Karpas-422 (cell line): ENCODE data around the gene SPINT2. TPM values are rescaled to one million over a fixed set of nuclear protein-coding genes. Genes with fewer than 3 reads are reported as not detected.

Experiments
- DNase-seq: peaks from one replicate; pipeline ENCODE4 v3.0.0-alpha.2; 2015
- H2AFZ ChIP-seq: fragments of 200-600 bp; sonication (generic); 2 replicates; pipeline ENCODE4 v1.6.1; 2014; ENCODE audit warnings: antibody characterized with exemption, low read length, mixed read lengths
- H3K27ac ChIP-seq: fragments of 200-600 bp; sonication (generic); 2 replicates; pipeline ENCODE4 v1.5.1; 2014; ENCODE audit warnings: mild to moderate bottlenecking, low read length, moderate library complexity
- H3K27me3 ChIP-seq: fragments of 200-600 bp; sonication (generic); 2 replicates; pipeline ENCODE4 v1.6.1; 2014; ENCODE audit warnings: low read length, mixed read lengths
- H3K36me3 ChIP-seq: fragments of 200-600 bp; sonication (generic); 2 replicates; pipeline ENCODE4 v1.6.1; 2014; ENCODE audit warnings: low read length, mixed read lengths; ENCODE audit not compliant: insufficient read depth
- H3K4me1 ChIP-seq: fragments of 200-600 bp; sonication (generic); 2 replicates; pipeline ENCODE4 v1.6.1; 2014; ENCODE audit warnings: mild to moderate bottlenecking, low read length, mixed read lengths
- H3K4me2 ChIP-seq: fragments of 200-600 bp; sonication (generic); 2 replicates; pipeline ENCODE4 v1.6.1; 2014; ENCODE audit warnings: low read length, low read depth, mild to moderate bottlenecking; ENCODE audit not compliant: poor library complexity, severe bottlenecking
- H3K4me3 ChIP-seq: fragments of 200-600 bp; sonication (generic); 2 replicates; pipeline ENCODE4 v1.5.1; 2014; ENCODE audit warnings: mild to moderate bottlenecking, antibody characterized with exemption, low read length, mixed read lengths
- H3K79me2 ChIP-seq: fragments of 200-600 bp; sonication (generic); 2 replicates; pipeline ENCODE4 v1.6.1; 2014; ENCODE audit warnings: mild to moderate bottlenecking, low read length, mixed read lengths
- H3K9ac ChIP-seq: fragments of 200-600 bp; sonication (generic); 2 replicates; pipeline ENCODE4 v1.6.0; 2014; ENCODE audit warnings: low read length
- H3K9me2 ChIP-seq: fragments of 200-600 bp; sonication (generic), shearing (Covaris generic); replicated peaks from 2 replicates; pipeline ENCODE4 v1.6.0; 2014; ENCODE audit warnings: mild to moderate bottlenecking, low read length, moderate library complexity; ENCODE audit not compliant: insufficient read depth
- H3K9me3 ChIP-seq: fragments of 300-700, 200-600 bp; sonication (generic); 2 replicates; pipeline ENCODE4 v1.6.1; 2014; ENCODE audit warnings: low read length, mixed read lengths
- H4K20me1 ChIP-seq: fragments of 200-600 bp; sonication (generic); 2 replicates; pipeline ENCODE4 v1.6.1; 2014; ENCODE audit warnings: mild to moderate bottlenecking, antibody characterized with exemption, low read length, low read depth; ENCODE audit not compliant: insufficient read depth
- total RNA-seq: library from RNA; depleted of rRNA; stranded (reverse); fragments of >200 nt; shearing (Covaris generic); gene quantifications from 2 replicates; pipeline ENCODE4 v1.2.3, GENCODE V29; 2014; ENCODE audit warnings: low replicate concordance

The SPINT2 gene
- total RNA-seq, 1 experiment from 2014 or later = 0.22 TPM

DNA sequence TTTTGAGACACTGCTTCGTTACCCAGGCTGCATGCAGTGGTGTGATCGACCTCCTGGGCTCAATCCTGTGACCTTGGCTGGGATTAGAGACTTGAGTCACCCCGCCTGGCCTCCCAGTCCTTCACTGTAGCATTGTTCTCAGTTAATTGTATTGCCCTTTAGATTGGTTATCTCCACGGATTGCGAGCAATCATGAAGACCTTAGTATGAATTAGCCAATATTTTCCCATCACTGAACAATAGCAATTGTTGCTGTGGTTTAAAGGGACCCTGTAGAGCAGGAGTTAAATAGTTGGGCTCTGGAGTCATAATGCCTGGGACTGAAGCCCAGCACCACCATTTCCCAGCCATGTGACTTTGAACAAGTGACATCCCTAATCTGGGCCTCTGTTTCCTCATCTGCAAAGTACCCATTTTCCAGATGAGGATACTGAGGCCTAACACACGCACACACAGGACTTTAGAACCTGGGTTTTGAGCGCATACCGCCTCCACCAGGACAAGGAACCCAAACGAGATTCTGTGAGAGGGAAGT is 16.6 kb upstream of the SPINT2 start:
- H2AFZ ChIP-seq = no peak overlapping the region
- no peaks in the 10 kb centered on the region for H3K9me2 ChIP-seq
- H3K36me3 ChIP-seq = no peaks in the 10 kb centered on the region
- H3K4me3 ChIP-seq = no peak overlapping the region
- no peaks in the 10 kb centered on the region for H4K20me1 ChIP-seq
- peaks cover 3% of the 10 kb centered on the region for H3K4me1 ChIP-seq
- H3K27ac ChIP-seq = no peak overlapping the region
- H3K9me3 ChIP-seq = no peaks in the 10 kb centered on the region
- DNase-seq = no peak
- no peak overlapping the region for H3K4me2 ChIP-seq
- no peaks in the 10 kb centered on the region for H3K27me3 ChIP-seq
- no peaks in the 10 kb centered on the region for H3K79me2 ChIP-seq
- no peak overlapping the region for H3K9ac ChIP-seq

DNA sequence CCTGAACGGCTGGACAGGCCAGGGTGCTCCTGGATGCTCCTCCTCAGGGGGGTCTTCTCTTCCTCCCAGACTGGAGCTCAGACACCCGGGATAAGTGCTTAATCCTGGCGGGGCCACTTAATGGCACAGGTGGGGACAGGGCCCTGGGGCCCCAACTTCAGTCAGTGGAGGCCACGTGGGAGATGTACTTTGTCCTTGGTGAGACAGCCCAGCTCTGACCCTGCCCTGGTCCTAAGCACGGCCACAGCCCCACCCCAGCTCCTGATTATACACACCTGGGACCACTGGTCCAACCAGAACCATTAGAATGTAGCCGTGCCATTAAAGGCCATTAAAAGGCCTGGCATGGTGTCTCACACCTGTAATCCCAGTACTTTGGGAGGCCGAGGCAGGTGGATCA is 16.0 kb upstream of the SPINT2 start:
- no peak for DNase-seq
- H3K27ac ChIP-seq = no peak overlapping the region
- H3K4me2 ChIP-seq = no peak overlapping the region
- H3K9me3 ChIP-seq = no peaks in the 10 kb centered on the region
- no peaks in the 10 kb centered on the region for H4K20me1 ChIP-seq
- H3K4me1 ChIP-seq = peaks cover 10% of the 10 kb centered on the region
- H3K9me2 ChIP-seq = no peaks in the 10 kb centered on the region
- H3K36me3 ChIP-seq = no peaks in the 10 kb centered on the region
- H3K4me3 ChIP-seq = no peak overlapping the region
- no peak overlapping the region for H3K9ac ChIP-seq
- no peaks in the 10 kb centered on the region for H3K79me2 ChIP-seq
- H2AFZ ChIP-seq = no peak overlapping the region
- H3K27me3 ChIP-seq = no peaks in the 10 kb centered on the region

- peaks cover 8% of the 10 kb centered on the region for H3K4me1 ChIP-seq
- no peaks in the 10 kb centered on the region for H4K20me1 ChIP-seq
- H3K9ac ChIP-seq = no peak overlapping the region
- no peaks in the 10 kb centered on the region for H3K36me3 ChIP-seq
- no peaks in the 10 kb centered on the region for H3K9me2 ChIP-seq
- no peak overlapping the region for H3K4me2 ChIP-seq
- H3K4me3 ChIP-seq = no peak overlapping the region
- no peaks in the 10 kb centered on the region for H3K9me3 ChIP-seq
- H3K27me3 ChIP-seq = no peaks in the 10 kb centered on the region
- no peak overlapping the region for H3K27ac ChIP-seq
- H3K79me2 ChIP-seq = no peaks in the 10 kb centered on the region
- no peak for DNase-seq
- no peak overlapping the region for H2AFZ ChIP-seq
These were observed 13.9 kb upstream of the SPINT2 start for GRCh38 chr19:38250428-38250820.

GRCh38 chr19:38250821-38251563 is 13.4 kb upstream of the SPINT2 start:
- Histone ChIP-seq H3K9me2 (no peaks in the 10 kb centered on the region), H3K4me1 (peaks cover 8% of the 10 kb centered on the region), H3K36me3 (no peaks in the 10 kb centered on the region), H3K79me2 (no peaks in the 10 kb centered on the region), H3K9me3 (no peaks in the 10 kb centered on the region), H3K27me3 (no peaks in the 10 kb centered on the region), H3K4me3 (no peak overlapping the region), H3K27ac (no peak overlapping the region), H3K9ac (no peak overlapping the region), H2AFZ (no peak overlapping the region), H4K20me1 (no peaks in the 10 kb centered on the region), H3K4me2 (no peak overlapping the region)
- no peak for DNase-seq

GRCh38 chr19:38251564-38252051 is 12.8 kb upstream of the SPINT2 start:
- H3K9me2 ChIP-seq = no peaks in the 10 kb centered on the region
- H3K27ac ChIP-seq = no peak overlapping the region
- no peaks in the 10 kb centered on the region for H3K9me3 ChIP-seq
- no peak overlapping the region for H3K4me3 ChIP-seq
- no peak overlapping the region for H2AFZ ChIP-seq
- peaks cover 8% of the 10 kb centered on the region for H3K4me1 ChIP-seq
- H3K36me3 ChIP-seq = no peaks in the 10 kb centered on the region
- no peaks in the 10 kb centered on the region for H4K20me1 ChIP-seq
- no peak for DNase-seq
- H3K4me2 ChIP-seq = no peak overlapping the region
- no peak overlapping the region for H3K9ac ChIP-seq
- H3K27me3 ChIP-seq = no peaks in the 10 kb centered on the region
- H3K79me2 ChIP-seq = no peaks in the 10 kb centered on the region

DNA sequence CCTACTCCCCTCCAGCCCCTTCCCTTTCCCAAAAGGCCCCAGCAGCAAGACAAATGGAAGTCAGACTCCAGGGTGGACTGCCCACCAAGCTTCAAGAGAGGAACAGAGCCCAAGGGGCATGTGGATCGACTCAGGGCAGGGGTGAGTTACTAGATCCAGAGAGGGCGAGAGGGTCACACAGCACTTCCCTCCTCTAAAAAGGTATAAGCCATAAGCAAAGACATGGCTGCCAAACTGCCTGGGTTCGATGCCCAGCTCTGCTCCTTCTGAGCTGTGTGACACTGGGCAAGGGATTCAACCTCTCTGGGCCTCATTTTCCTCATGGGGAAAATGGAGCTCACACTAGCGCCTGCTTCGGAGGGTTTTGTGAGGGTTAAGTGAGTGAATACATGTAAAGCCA is 12.0 kb upstream of the SPINT2 start:
- no peak overlapping the region for H3K9ac ChIP-seq
- no peak overlapping the region for H3K27ac ChIP-seq
- H3K79me2 ChIP-seq = no peaks in the 10 kb centered on the region
- peaks cover 8% of the 10 kb centered on the region for H3K4me1 ChIP-seq
- no peak overlapping the region for H2AFZ ChIP-seq
- H4K20me1 ChIP-seq = no peaks in the 10 kb centered on the region
- H3K9me3 ChIP-seq = no peaks in the 10 kb centered on the region
- no peaks in the 10 kb centered on the region for H3K36me3 ChIP-seq
- DNase-seq = no peak
- no peak overlapping the region for H3K4me3 ChIP-seq
- H3K27me3 ChIP-seq = no peaks in the 10 kb centered on the region
- no peaks in the 10 kb centered on the region for H3K9me2 ChIP-seq
- H3K4me2 ChIP-seq = no peak overlapping the region

DNA sequence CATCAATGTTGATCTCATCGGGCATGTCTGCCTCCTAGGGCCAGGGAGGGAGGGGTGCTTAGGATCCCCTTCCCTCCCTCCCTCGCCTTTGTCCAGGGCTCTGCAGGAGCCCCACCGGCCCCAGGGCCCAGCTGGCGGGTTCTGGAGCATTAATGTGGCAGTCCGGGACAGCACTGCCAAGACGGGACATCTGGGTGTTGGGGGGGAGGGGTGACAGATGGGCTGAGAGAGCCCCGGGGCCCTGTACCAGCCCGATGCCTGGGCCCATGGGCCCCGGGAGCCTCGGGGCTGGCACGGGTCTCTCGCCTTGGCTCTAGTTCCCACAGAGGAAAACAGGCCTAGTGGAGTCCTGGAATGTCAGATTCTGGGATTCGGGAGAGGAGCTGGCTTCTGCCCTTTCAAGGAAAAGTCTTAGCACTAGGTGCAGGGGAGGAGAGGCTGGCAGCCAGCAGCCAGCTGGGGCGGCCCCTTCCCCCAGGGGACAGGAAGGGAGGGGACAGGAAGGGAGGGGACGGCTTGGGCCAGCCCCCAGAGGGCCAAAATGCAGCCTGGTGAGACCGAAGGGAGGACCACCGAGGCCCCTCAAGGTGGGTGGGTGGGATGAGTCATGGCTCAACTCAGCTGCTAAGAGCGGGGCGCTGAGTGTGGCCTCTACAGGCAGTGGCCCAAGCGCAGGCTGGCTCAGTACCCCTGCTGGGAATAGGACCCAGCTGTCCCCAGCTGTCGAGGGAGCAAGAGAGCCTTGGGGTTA is 11.3 kb upstream of the SPINT2 start:
- no peaks in the 10 kb centered on the region for H3K9me2 ChIP-seq
- no peaks in the 10 kb centered on the region for H3K9me3 ChIP-seq
- H3K36me3 ChIP-seq = no peaks in the 10 kb centered on the region
- H3K4me2 ChIP-seq = no peak overlapping the region
- DNase-seq = no peak
- H3K27me3 ChIP-seq = no peaks in the 10 kb centered on the region
- H3K9ac ChIP-seq = no peak overlapping the region
- H3K4me1 ChIP-seq = peaks cover 8% of the 10 kb centered on the region
- no peak overlapping the region for H3K27ac ChIP-seq
- no peak overlapping the region for H3K4me3 ChIP-seq
- no peaks in the 10 kb centered on the region for H4K20me1 ChIP-seq
- no peaks in the 10 kb centered on the region for H3K79me2 ChIP-seq
- H2AFZ ChIP-seq = no peak overlapping the region

DNA sequence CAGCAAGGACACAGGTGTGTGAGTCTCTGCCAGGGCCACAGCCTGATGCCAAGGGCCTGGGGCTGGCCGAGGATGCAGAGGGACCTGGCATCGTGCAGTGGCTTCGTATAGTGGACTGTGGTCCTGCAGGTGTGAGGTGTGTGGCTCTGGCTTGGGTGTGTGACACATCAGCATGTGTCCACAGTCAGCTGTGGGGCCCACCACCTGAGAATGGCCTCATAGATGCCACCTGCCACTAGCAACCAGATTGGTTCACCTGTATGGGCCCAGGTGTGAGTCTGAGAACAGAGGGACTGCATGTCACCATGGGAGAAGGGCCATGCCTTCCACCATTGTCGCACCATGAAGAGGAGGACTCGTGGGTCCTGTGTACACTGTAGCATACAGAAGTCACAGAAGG is 10.6 kb upstream of the SPINT2 start:
- H3K4me2 ChIP-seq = no peak overlapping the region

More for the DNA sequence above, 10.6 kb upstream of the SPINT2 start:
- H3K79me2 ChIP-seq = no peaks in the 10 kb centered on the region
- H2AFZ ChIP-seq = no peak overlapping the region
- no peaks in the 10 kb centered on the region for H4K20me1 ChIP-seq
- no peaks in the 10 kb centered on the region for H3K9me2 ChIP-seq
- no peaks in the 10 kb centered on the region for H3K27me3 ChIP-seq
- no peaks in the 10 kb centered on the region for H3K36me3 ChIP-seq
- H3K4me1 ChIP-seq = peaks cover 8% of the 10 kb centered on the region
- H3K27ac ChIP-seq = no peak overlapping the region
- no peak overlapping the region for H3K9ac ChIP-seq
- no peaks in the 10 kb centered on the region for H3K9me3 ChIP-seq
- no peak for DNase-seq
- no peak overlapping the region for H3K4me3 ChIP-seq
